LNCAP (cell line): ENCODE measurements around the gene FTO.

Experiments
- CTCF ChIP-seq: fragments of 450-650 bp; IDR thresholded peaks from 2 replicates; pipeline ENCODE4 v1.5.1; 2017; ENCODE audit warnings: mild to moderate bottlenecking

Gene FTO

GRCh38 chr16:53692146-53692545, 11.8 kb upstream of the FTO start:
- TF ChIP-seq CTCF: peak; percentile 68

GRCh38 chr16:53693320-53693719, 10.6 kb upstream of the FTO start:
- TF ChIP-seq CTCF: no peak

GRCh38 chr16:53695070-53695469, 8.9 kb upstream of the FTO start:
- no peak for TF ChIP-seq CTCF

GRCh38 chr16:53704445-53704813, 473 bp downstream of the FTO start:
- no peak for TF ChIP-seq CTCF

GRCh38 chr16:53707671-53708070, 3.7 kb downstream of the FTO start:
- no peak for TF ChIP-seq CTCF

GRCh38 chr16:53708490-53708889, 4.5 kb downstream of the FTO start:
- no peak for TF ChIP-seq CTCF

GRCh38 chr16:53711390-53711789, 7.4 kb downstream of the FTO start:
- no peak for TF ChIP-seq CTCF

GRCh38 chr16:53712065-53712464, 8.1 kb downstream of the FTO start:
- no peak for TF ChIP-seq CTCF
